GM19351 (cell line): ENCODE measurements around the gene DPEP2.

Source experiments
- ATAC-seq: cut with Tn5 transposase; IDR thresholded peaks from one replicate; pipeline ENCODE4 v1.9.1; 2021; ENCODE audit warnings: mild to moderate bottlenecking, moderate library complexity; ENCODE audit not compliant: unreplicated experiment

Gene DPEP2

DNA sequence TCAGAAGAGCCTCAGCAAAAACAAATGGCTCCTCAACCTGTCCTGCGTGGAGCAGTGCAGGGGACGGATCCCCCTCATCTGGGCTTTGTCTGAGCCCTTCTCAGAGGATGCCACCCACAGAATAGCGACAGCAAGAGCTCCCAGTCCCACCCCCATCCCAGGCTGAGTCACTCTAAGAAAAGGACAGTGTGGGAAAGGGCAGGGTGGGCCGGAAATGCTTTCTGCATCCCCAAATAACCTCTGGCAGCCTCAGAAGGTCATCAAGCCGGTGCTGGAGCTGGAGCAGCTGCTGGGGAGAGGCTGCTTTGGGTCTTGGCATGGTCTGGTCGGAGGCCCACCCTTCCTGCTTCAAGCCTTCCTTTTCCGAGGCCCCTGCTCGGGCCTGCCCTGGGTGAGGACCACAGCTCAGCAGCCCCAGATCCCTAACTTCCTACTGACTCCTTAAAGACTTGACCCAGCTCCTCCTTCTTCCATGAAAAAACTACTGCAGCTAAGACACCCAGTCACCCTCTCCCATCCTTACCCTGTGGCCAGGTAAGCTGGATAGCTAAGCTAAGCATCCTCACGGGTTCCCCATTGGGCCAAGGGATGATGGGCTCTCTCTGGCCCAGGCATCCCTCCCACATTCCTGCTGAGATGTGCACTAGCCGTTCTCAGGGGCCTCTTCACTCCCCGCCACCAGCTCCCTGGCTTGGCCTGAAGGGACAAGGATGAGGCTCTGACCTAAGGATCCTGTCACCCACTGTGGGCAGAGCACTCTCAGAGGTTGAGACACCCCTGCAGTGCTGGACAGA is 39.6 kb downstream of the DPEP2 start:
- ATAC-seq, result no peak

- ATAC-seq, result no peak
Observed at GRCh38 chr16:67957622-67958021, 41.7 kb downstream of the DPEP2 start.

- ATAC-seq, result no peak
Observed at GRCh38 chr16:67954421-67955196, 44.7 kb downstream of the DPEP2 start.

DNA sequence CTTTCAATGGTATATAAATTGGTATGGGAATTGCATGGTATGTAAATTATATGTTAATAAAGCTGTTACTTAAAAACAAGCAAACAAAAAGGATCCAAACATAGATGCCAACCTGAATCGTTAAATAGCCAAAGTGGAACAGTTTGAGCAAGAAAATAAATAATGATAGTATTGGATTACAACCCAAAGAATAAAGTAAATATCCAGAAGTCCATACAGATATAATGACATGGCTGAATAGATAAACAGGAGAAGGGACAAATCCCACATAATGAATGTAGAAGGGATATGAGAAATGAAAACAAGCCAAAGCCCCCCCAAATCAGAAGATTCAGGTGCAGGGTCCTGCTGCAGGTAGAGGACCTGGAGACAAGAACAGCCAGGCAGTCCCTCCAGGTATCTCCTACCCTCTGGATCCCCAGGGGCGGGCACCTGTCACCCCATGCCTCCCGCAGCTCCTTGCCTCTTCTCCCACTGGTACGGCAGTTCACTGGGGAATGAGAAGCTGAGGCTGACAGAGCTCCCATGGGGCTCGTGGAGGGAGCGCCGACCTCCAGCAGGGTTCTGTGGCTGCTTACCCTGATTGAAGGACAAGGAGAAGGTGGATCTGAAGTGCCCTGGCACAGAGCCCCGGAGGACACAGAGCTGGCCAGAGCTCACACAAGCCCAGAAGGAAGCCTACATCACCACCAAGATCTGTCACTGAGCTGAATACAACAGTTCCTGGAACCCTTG is 45.5 kb downstream of the DPEP2 start:
- no peak for ATAC-seq

- ATAC-seq, result no peak
Observed at GRCh38 chr16:67951485-67951884, 47.8 kb downstream of the DPEP2 start.

DNA sequence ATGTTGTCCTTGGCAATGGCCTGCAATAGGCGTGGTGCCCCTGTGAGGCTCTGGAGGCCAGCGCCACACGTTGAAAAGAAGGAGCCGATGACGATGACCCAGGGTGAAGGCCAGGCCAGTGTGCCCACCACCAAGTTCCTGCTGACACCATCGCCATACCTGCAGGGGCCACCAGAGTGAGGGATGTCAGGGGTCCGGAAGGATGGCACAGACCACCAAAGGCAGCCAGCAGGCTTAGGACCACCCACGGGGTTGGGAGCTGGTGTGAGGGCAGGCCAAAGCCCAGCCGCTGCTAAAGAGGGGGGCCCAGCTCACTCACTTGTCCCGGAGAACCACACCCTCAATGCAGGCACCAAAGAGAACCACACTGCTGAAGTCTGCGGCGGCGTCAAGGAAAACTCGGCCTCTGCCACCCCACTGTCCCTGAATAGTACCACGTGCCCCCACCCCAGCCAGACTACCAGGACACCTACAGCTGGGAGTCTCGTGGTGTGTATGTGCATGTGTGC is 48.9 kb downstream of the DPEP2 start:
- ATAC-seq, result no peak

- ATAC-seq, result no peak
Observed at GRCh38 chr16:67949645-67950044, 49.6 kb downstream of the DPEP2 start.

DNA sequence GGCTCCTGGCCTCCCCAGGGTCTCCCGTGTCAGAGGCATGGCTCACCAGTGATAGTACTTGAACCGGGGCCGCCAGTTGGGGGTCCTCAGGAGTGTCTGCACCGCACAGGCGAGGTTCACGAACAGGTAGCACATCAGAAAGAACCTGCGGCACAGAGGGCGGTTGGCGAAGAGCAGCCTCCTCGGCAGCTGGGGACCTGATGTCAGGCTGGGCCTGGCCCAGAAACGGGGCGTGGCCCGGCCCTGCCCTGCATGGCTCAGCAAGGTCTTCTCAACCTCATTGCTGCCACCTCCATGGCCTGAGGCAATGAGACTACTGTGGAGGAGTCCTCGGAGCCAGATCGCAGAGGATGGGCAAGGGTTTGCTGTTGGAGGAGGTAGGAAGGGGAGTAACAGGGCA is 51.3 kb downstream of the DPEP2 start:
- no peak for ATAC-seq

GRCh38 chr16:67946966-67947558 is 52.2 kb downstream of the DPEP2 start:
- no peak for ATAC-seq

DNA sequence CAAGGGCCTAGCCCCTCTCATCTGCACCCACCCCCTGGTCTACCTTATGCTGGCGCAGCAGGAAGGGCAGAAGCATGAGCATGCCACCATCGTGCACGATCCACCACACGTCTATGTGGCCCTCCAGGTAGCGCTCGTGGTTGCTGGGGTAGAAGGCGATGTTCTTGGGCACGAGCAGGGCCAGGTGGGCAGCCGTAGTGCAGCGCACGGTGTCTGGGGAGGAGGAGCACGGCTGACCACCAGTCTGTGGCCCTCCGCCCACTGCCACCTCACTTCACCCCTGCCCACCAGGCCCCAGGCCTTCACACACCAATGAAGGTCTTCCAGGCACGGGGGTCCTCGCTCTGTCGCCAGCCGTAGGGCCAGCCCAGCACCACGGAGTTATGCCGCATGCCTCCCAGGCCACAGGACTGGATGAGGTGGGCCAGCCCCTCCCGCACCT is 53.1 kb downstream of the DPEP2 start:
- ATAC-seq, result no peak

GRCh38 chr16:67945392-67945933 is 53.8 kb downstream of the DPEP2 start:
- no peak for ATAC-seq

GRCh38 chr16:67944690-67945391 is 54.4 kb downstream of the DPEP2 start:
- ATAC-seq, result no peak

DNA sequence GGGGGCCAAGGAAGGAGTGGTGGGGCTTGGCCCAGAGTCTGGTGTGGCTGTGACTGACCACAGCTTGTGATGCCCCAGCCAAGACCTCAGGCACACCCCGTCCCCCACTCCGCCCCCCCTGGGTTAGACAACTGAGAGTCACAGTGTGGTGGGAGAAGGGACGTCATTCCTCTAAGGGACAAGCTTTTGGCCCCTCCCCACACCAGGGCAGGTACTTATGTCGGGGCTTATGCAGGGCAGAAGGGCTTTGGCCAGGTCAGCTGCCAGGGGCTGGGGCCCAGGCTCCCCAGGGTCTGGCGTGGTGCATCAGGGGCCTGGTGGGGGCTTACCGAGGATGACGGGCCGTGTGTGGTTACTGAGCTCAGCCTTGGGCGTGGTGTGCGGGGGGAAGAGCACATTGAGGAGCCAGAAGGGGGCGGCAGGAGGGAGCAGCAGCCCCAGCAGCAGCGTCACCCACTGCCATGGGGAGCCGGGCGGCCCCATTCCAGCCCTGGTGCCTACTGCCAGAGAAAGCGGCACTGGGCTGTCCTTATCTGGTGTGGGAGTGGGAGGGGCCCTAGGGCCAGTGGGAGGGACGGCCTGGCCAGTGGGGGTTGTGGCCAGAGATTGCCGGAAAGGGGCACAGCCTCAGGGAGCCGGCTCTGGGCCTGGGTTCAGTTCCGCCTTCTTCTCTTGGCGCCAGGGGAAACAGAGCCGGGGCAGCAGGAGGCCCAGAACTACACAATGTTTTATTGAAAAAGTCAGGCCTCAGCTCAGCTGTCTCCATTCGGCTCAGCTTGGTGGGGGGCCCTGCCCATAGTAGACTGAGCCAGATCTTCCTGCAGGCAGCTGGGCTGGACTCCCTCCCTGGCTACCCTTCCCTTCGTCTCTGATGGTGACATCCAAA is 55.4 kb downstream of the DPEP2 start, which contains the start of gene LCAT:
TSS of gene LCAT (minus strand) at position 502 of the 886 bp plus-strand sequence. CDS start at position 483, 19 bp downstream.
- ATAC-seq, result no peak

GRCh38 chr16:67943256-67943618 is 56.0 kb downstream of the DPEP2 start:
- ATAC-seq, result no peak

GRCh38 chr16:67942510-67943255 is 56.6 kb downstream of the DPEP2 start:
- ATAC-seq, result no peak

- ATAC-seq, result no peak
Observed at GRCh38 chr16:67942200-67942509, 57.1 kb downstream of the DPEP2 start.

DNA sequence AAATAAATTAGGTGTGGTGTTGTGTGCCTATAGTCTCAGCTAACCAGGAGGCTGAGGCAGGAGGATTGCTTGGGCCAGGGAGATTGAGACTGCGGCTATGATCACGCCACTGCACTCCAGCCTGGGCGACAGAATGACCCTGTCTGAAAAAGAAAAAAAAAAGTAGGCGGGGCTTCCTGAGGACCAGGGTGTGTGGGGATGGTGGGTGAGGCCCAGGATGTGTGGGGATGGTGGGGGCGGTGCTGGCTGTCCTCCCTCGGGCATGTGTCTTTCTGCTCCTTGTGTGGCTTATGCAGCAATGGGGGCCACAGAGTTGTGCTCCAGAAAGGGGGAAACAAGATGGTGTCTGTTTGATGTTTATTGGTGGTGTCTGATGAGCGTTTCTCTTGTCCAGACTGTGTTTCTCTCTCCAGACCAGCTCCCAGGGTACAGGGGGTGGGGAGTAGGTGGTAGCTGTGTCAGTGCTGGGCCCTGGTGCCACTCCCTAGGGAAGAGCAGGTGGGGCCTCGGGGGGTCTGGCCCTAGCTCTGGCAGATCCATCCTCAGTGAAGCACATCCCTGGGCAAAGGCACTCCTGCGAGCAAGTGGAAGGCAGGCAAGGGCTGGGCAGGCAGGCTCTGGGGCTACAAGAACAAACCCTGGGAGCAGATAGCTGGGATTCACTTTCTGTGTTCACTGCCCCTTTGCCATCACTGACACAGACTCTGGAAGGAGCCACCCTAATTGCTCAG is 57.6 kb downstream of the DPEP2 start:
- no peak for ATAC-seq
